Measurements from ENCODE around the gene PHF24. TPM values are rescaled to one million over a fixed set of nuclear protein-coding genes. Genes with fewer than 3 reads are reported as not detected.

PHF24 gene
- total RNA-seq, 4 donors from 2014 or later = 0.04 TPM; not detected in 3

GRCh38 chr9:34997379-34997781, 39.3 kb downstream of the PHF24 start:
- H3K4me1 ChIP-seq = peaks cover 48 to 61% of the 10 kb centered on the region in 2 donors
- H3K4me3 ChIP-seq = peak overlapping the region in 2 of 4 donors; percentile 26 to 71
- DNase-seq (no peak), ATAC-seq (no peak)
- peak overlapping the region in 1 of 4 donors; percentile 93 for H3K27ac ChIP-seq
- H3K9me3 ChIP-seq = no peaks in the 10 kb centered on the region
- TF ChIP-seq, protein P1, sequence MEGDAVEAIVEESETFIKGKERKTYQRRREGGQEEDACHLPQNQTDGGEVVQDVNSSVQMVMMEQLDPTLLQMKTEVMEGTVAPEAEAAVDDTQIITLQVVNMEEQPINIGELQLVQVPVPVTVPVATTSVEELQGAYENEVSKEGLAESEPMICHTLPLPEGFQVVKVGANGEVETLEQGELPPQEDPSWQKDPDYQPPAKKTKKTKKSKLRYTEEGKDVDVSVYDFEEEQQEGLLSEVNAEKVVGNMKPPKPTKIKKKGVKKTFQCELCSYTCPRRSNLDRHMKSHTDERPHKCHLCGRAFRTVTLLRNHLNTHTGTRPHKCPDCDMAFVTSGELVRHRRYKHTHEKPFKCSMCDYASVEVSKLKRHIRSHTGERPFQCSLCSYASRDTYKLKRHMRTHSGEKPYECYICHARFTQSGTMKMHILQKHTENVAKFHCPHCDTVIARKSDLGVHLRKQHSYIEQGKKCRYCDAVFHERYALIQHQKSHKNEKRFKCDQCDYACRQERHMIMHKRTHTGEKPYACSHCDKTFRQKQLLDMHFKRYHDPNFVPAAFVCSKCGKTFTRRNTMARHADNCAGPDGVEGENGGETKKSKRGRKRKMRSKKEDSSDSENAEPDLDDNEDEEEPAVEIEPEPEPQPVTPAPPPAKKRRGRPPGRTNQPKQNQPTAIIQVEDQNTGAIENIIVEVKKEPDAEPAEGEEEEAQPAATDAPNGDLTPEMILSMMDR (IDR thresholded peaks at IDR 0.05 in 4 of 5, conservative IDR thresholded peaks at IDR 0.05 in 1 of 5) = no peak
- no peak for TF ChIP-seq POLR2A (IDR thresholded peaks at IDR 0.05)
- H3K27me3 ChIP-seq = no peaks in the 10 kb centered on the region
- H3K36me3 ChIP-seq = peaks cover 2 to 22% of the 10 kb centered on the region in 2 donors
- intact Hi-C loops (cut with DNase I; ENCODE audit: low total_unique reads) (loop anchor here (10.0 kb wide), 3 partner anchors 657 to 953 kb away; partner anchors contain the start of genes CCDC107, HINT2, RMRP and SIT1), in situ Hi-C loops (cut with MboI; ENCODE audit: low sequenced_read_pairs in 4 of 4) (no loop called here)

- intact Hi-C loops (cut with DNase I; ENCODE audit: low total_unique reads) = loop anchor here (10.0 kb wide), 3 partner anchors 657 to 953 kb away; partner anchors contain the start of genes CCDC107, HINT2, RMRP and SIT1
- H3K9me3 ChIP-seq = no peaks in the 10 kb centered on the region
- peak overlapping the region in 1 of 4 donors; percentile 93 for H3K27ac ChIP-seq
- in situ Hi-C loops (cut with MboI; ENCODE audit: low sequenced_read_pairs in 4 of 4) = no loop called here
- no peaks in the 10 kb centered on the region for H3K27me3 ChIP-seq
- ATAC-seq = no peak
- H3K4me3 ChIP-seq = no peak overlapping the region
- no peak for DNase-seq
- peaks cover 53 to 58% of the 10 kb centered on the region in 2 donors for H3K4me1 ChIP-seq
- TF ChIP-seq POLR2A (IDR thresholded peaks at IDR 0.05) = no peak
- TF ChIP-seq, protein P1 (IDR thresholded peaks at IDR 0.05 in 4 of 5, conservative IDR thresholded peaks at IDR 0.05 in 1 of 5) = no peak
- H3K36me3 ChIP-seq = peaks cover 2 to 22% of the 10 kb centered on the region in 2 donors
Observed at GRCh38 chr9:34998266-34998665, 40.2 kb downstream of the PHF24 start.

- Histone ChIP-seq H3K27me3 (no peaks in the 10 kb centered on the region), H3K4me1 (peaks cover 53 to 55% of the 10 kb centered on the region in 2 donors), H3K9me3 (no peaks in the 10 kb centered on the region), H3K4me3 (no peak overlapping the region), H3K27ac (no peak overlapping the region), H3K36me3 (peaks cover 2 to 22% of the 10 kb centered on the region in 2 donors)
- ATAC-seq (no peak), DNase-seq (no peak)
- TF ChIP-seq POLR2A (IDR thresholded peaks at IDR 0.05) = no peak
- TF ChIP-seq, protein P1 (IDR thresholded peaks at IDR 0.05 in 4 of 5, conservative IDR thresholded peaks at IDR 0.05 in 1 of 5) = no peak
- in situ Hi-C loops (cut with MboI; ENCODE audit: low sequenced_read_pairs in 4 of 4) = no loop called here
- intact Hi-C loops (cut with DNase I; ENCODE audit: low total_unique reads) = loop anchor here (10.0 kb wide), 3 partner anchors 655 to 955 kb away; partner anchors contain the start of genes CCDC107, HINT2, RMRP and SIT1
Observed at GRCh38 chr9:34999576-34999975, 41.5 kb downstream of the PHF24 start.

DNA sequence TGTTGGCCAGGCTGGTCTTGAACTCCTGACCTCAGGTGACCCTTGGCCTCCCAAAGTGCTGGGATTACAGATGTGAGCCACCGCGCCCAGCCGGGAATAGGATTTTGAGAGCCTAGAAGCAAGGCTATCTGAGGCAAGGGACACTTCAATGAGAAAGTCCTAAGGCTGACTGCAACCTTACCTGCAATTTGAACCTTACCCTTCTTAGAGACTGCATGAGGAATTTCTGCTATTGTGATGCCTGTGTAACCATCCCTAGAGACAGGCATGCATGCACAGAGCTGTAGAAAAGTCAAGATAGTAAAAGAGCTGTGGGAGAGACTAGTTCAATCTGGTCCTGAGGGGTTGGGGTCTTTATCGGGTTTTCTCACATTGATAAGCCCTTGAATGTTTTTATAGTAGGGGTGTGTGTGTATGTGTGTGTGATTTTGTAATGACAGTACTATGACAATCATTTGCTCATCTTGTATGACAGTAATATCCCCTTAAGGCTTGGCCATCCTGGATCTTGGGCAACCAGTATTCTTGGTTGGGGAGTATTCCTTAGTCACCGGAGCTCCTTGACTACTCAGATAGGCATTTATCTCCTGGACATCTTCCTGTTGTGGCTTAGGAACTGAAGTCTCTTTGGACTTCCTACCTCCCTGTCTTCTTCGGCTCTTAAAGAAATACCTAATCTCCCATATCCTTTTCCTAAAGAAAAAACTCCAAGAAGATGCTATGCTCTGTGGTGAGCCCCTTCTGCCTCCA, 42.6 kb downstream of the PHF24 start:
- H3K27ac ChIP-seq = no peak overlapping the region
- no peaks in the 10 kb centered on the region for H3K9me3 ChIP-seq
- in situ Hi-C loops (cut with MboI; ENCODE audit: low sequenced_read_pairs in 4 of 4) = no loop called here
- ATAC-seq (peak; percentile 82 to 89), DNase-seq (peak in 1 of 2 donors; percentile 70)
- no peaks in the 10 kb centered on the region for H3K27me3 ChIP-seq
- peaks cover 53 to 54% of the 10 kb centered on the region in 2 donors for H3K4me1 ChIP-seq
- intact Hi-C loops (cut with DNase I; ENCODE audit: low total_unique reads) = no loop called here
- H3K4me3 ChIP-seq = no peak overlapping the region
- no peak for TF ChIP-seq POLR2A (IDR thresholded peaks at IDR 0.05)
- TF ChIP-seq, protein P1 (IDR thresholded peaks at IDR 0.05 in 4 of 5, conservative IDR thresholded peaks at IDR 0.05 in 1 of 5) = no peak
- H3K36me3 ChIP-seq = peaks cover 2 to 22% of the 10 kb centered on the region in 2 donors

All from gastrocnemius medialis (tissue), 4 donors.